Pancreas (tissue), 10 donors: Measurements from ENCODE around the gene GGACT. TPM values are rescaled to one million over a fixed set of nuclear protein-coding genes. Genes with fewer than 3 reads are reported as not detected.

Experiments used
- ATAC-seq, 4 donors: fragments of 200-7000 bp; cut with Tn5 transposase; one replicate each; pipeline versions ENCODE4 v1.8.0 to v1.9.1; 2020; ENCODE audit warnings: mild to moderate bottlenecking in 4 of 4, moderate library complexity in 4 of 4
- DNase-seq, 6 donors: peaks; one replicate each; pipeline ENCODE4 v3.0.0-alpha.2; 2020
- FAIRE-seq: peaks from 2 replicates; lab custom pipeline; 2012; peaks lifted over from hg19 to GRCh38; lab: Jason Lieb, UNC
- H3K27ac ChIP-seq, 4 donors: fragments of 200-600 bp; sonication (generic); 1 replicate in 3 of 4; 2 replicates in 1 of 4; pipeline versions ENCODE4 v1.5.0 to v1.8.0; 2020
- H3K27me3 ChIP-seq, 4 donors: fragments of 200-600 bp; one replicate each; pipeline ENCODE4 v1.8.0; 2021
- H3K36me3 ChIP-seq, 3 donors: fragments of 200-600 bp; sonication (generic) in 1 of 3; one replicate each; pipeline versions ENCODE4 v1.5.0 to v1.8.0; 2020 to 2021
- H3K4me1 ChIP-seq, 3 donors: fragments of 200-600 bp; one replicate each; pipeline ENCODE4 v1.8.0; 2021
- H3K4me3 ChIP-seq, 4 donors: fragments of 200-600 bp; sonication (generic) in 2 of 4; one replicate each; pipeline versions ENCODE4 v1.5.0 to v1.8.0; 2020 to 2021
- H3K9me3 ChIP-seq, 4 donors: fragments of 200-600 bp; one replicate each; pipeline ENCODE4 v1.8.0; 2021
- WGBS, 2 donors: extraction: QIAGEN DNeasy Blood & Tissue Kit; methylation state at CpG; one replicate each; pipeline ENCODE4 v1.1.7; 2013; 5-methylcytosine and 5-hydroxymethylcytosine counted together
- intact Hi-C, 3 donors: fragments of 100-400 bp; cut with DNase I; formaldehyde crosslinking; loops; one replicate each; pipeline versions ENCODE4 v1.11.1 to v1.14.2; 2022
- polyA plus RNA-seq, 2 donors: library from polyadenylated mRNA; stranded (reverse); fragments of 200-250 nt; gene quantifications; one replicate each; pipeline ENCODE4 v1.2.3, GENCODE V29; 2013
- total RNA-seq, 6 donors: library from RNA; stranded (reverse); fragmentation: NEBNext Ultra II Directional in 4 of 6; extraction: Animal tissue kit (Norgen Biotek cat#: 25700) in 4 of 6; gene quantifications; one replicate each; pipeline versions ENCODE4 v1.2.1 to v1.2.4, GENCODE V29; 2021 to 2023
- TF ChIP-seq, protein P1 (sequence below), 4 donors: fragments of 200-600 bp; sonication (generic) in 3 of 4; IDR thresholded peaks; one replicate each; pipeline versions ENCODE4 v1.5.0 to v1.8.0; 2021; ENCODE audit warnings: antibody characterized with exemption in 4 of 4
- donor health status: healthy with polysubstance abuse.
- donor health status: DM: no; HTN: no; CAD: no; lungs with moderate emphysema.
- donor health status: DM: no; HTN: no; CAD: no.
- donor health status: control.
- donor health status: control.
- donor health status: Bipolar disorder and iron deficiency.
- donor health status: DM: yes; HTN: yes; CAD: no.
- donor health status: DM: no; HTN: no; CAD: no.
- donor health status: DM: no; HTN: no; CAD: no.
- donor health status: DM: yes; HTN: yes; CAD: no.

Gene GGACT
- total and polyA plus RNA-seq, 8 donors: 1.6 to 7.0 (median 6.1) TPM

DNA sequence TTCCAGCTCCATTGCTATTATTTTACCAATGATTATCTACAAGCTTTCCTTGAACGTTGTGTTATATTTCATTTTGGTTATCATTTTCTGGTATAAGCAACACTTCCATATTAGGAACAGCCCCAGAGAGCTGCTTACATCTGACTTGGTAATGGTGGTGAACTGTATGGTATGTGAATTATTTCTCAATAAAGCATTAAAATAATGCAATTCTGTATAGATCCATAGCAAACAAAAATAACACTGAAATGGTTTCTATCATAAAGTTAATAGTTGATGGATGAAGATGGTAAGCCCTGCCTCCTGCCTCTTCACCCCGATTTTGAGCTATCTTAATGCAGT is 27.5 kb downstream of the GGACT start:
- no peaks in the 10 kb centered on the region for H3K36me3 ChIP-seq
- intact Hi-C loops: no loop called here
- WGBS, 2 donors: 65 to 70% methylated on average over 2 of the region's 2 CpGs

DNA sequence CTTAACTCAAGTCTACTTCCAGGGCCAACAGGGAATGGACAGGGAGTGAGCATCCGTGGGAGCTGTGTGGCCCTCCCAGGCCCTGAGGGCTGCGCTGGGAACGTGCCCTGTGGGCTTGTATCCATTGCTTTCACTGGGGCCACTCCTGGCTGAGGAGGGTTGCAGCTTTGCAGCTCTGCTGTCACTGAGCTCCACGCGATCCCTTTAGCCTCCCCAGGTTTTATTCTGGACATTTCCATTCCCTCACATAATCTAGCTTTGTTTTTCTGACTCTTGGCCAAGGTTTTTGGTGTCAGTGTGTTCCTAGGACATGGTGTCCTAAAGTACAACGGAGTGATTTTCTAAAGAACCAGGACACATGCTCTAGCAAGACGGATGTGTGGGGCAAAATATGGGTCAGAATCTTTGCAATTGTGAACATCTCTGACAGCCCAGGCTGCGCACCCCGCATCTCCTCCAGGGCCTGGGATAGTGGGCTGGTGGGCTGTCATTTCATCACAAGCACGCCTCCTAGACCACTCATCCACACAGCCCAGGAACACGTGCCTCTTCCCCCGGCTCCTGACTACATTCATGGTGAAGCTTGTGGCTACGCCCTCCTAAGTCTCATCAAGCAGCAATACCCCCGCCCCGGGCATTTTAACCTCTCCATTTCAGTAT is 28.0 kb downstream of the GGACT start:
- FAIRE-seq (no peak), DNase-seq (no peak), ATAC-seq (no peak)
- intact Hi-C loops: no loop called here
- Histone ChIP-seq H3K4me3 (no peak overlapping the region), H3K27ac (no peak overlapping the region), H3K4me1 (peaks cover 0 to 10% (median 7%) of the 10 kb centered on the region in 3 donors), H3K36me3 (no peaks in the 10 kb centered on the region), H3K9me3 (no peaks in the 10 kb centered on the region), H3K27me3 (no peaks in the 10 kb centered on the region)
- TF ChIP-seq, protein P1, sequence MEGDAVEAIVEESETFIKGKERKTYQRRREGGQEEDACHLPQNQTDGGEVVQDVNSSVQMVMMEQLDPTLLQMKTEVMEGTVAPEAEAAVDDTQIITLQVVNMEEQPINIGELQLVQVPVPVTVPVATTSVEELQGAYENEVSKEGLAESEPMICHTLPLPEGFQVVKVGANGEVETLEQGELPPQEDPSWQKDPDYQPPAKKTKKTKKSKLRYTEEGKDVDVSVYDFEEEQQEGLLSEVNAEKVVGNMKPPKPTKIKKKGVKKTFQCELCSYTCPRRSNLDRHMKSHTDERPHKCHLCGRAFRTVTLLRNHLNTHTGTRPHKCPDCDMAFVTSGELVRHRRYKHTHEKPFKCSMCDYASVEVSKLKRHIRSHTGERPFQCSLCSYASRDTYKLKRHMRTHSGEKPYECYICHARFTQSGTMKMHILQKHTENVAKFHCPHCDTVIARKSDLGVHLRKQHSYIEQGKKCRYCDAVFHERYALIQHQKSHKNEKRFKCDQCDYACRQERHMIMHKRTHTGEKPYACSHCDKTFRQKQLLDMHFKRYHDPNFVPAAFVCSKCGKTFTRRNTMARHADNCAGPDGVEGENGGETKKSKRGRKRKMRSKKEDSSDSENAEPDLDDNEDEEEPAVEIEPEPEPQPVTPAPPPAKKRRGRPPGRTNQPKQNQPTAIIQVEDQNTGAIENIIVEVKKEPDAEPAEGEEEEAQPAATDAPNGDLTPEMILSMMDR (IDR thresholded peaks at IDR 0.05): no peak
- WGBS, 2 donors: 89 to 92% methylated on average over 15 of the region's 15 CpGs

More for the DNA sequence above, 27.5 kb downstream of the GGACT start:
- H3K4me1 ChIP-seq: peaks cover 0 to 10% (median 7%) of the 10 kb centered on the region in 3 donors
- H3K27me3 ChIP-seq: no peaks in the 10 kb centered on the region
- no peak overlapping the region for H3K4me3 ChIP-seq
- no peaks in the 10 kb centered on the region for H3K9me3 ChIP-seq
- TF ChIP-seq, protein P1 (IDR thresholded peaks at IDR 0.05): no peak
- DNase-seq (no peak), FAIRE-seq (no peak), ATAC-seq (no peak)
- H3K27ac ChIP-seq: no peak overlapping the region

- intact Hi-C loops: no loop called here
- Histone ChIP-seq H3K27ac (no peak overlapping the region), H3K4me3 (no peak overlapping the region), H3K4me1 (peaks cover 0 to 9% (median 7%) of the 10 kb centered on the region in 3 donors), H3K36me3 (no peaks in the 10 kb centered on the region), H3K9me3 (no peaks in the 10 kb centered on the region), H3K27me3 (no peaks in the 10 kb centered on the region)
- TF ChIP-seq, protein P1 (IDR thresholded peaks at IDR 0.05): no peak
- ATAC-seq: no peak
- DNase-seq: no peak
- no peak for FAIRE-seq
- WGBS, 2 donors: 85 to 89% methylated on average over 8 of the region's 8 CpGs
Observed at GRCh38 chr13:100559886-100560285, 28.7 kb downstream of the GGACT start.

GRCh38 chr13:100552755-100553154 is 35.8 kb downstream of the GGACT start:
- H3K27me3 ChIP-seq: no peaks in the 10 kb centered on the region
- TF ChIP-seq, protein P1 (IDR thresholded peaks at IDR 0.05): no peak
- no peaks in the 10 kb centered on the region for H3K36me3 ChIP-seq
- FAIRE-seq: no peak
- ATAC-seq: no peak
- no peak overlapping the region for H3K4me3 ChIP-seq
- intact Hi-C loops: no loop called here
- H3K9me3 ChIP-seq: no peaks in the 10 kb centered on the region
- 92 to 93% methylated on average over 11 of the region's 11 CpGs for WGBS, 2 donors
- H3K27ac ChIP-seq: no peak overlapping the region
- no peak for DNase-seq
- peaks cover 7 to 8% (median 7%) of the 10 kb centered on the region in 3 donors for H3K4me1 ChIP-seq

- Histone ChIP-seq H3K4me3 (no peak overlapping the region), H3K36me3 (no peaks in the 10 kb centered on the region), H3K27ac (no peak overlapping the region), H3K27me3 (no peaks in the 10 kb centered on the region), H3K9me3 (no peaks in the 10 kb centered on the region), H3K4me1 (peaks cover 8 to 17% (median 10%) of the 10 kb centered on the region in 3 donors)
- ATAC-seq (no peak), DNase-seq (no peak), FAIRE-seq (no peak)
- intact Hi-C loops: no loop called here
- 89 to 92% methylated on average over 9 of the region's 9 CpGs for WGBS, 2 donors
- TF ChIP-seq, protein P1 (IDR thresholded peaks at IDR 0.05): no peak
Observed at GRCh38 chr13:100549316-100549715, 39.3 kb downstream of the GGACT start.
